ENCODE measurements around the gene MUC22.

DNA sequence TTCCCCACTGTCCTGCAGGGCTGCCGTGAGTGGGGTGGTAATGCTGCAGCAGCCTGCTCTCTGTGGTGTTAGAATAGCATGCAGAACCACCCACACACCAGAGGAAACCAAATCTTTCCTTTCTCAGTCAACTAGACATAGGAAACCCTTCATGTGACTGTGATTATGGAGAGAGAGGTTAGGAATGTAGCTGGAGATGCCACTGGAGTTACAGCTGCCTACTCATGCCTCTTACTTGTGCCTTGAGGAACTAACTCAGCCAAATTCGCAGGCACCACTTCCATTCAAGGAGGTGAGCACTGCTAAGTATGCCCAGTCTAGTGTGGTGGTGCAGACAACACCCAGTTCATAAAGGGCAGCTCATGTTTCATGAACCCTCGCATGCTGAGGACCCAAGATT lies 27.4 kb downstream of the MUC22 start:
- TF ChIP-seq CTCF (optimal IDR thresholded peaks at IDR 0.05 in 1 of 3, IDR thresholded peaks at IDR 0.05 in 1 of 3, conservative IDR thresholded peaks at IDR 0.05 in 1 of 3; ENCODE audit: extremely low read depth in 1 of 3, insufficient read depth in 2 of 3, low read length in 3 of 3) (no peak), EZH2 (IDR thresholded peaks at IDR 0.05; ENCODE audit: low read length) (no peak)

Measured in keratinocyte (primary cell).